ENCODE data around the gene VSNL1. TPM values are rescaled to one million over a fixed set of nuclear protein-coding genes. Genes with fewer than 3 reads are reported as not detected.
A peak's percentile ranks its signal among the peaks of the same experiment; 100 is the strongest.

Gene VSNL1
- polyA plus RNA-seq, 1 of the 3 experiments (the other 2 are of a cell fraction) = 1.3 TPM

GRCh38 chr2:17626986-17627385 lies 86.5 kb downstream of the VSNL1 start:
- H2AFZ ChIP-seq (ENCODE audit: low read depth) = 0 out of 2 replicates have a peak overlapping the region, but pooled peaks have one; percentile 26
- no peak for DNase-seq
- no peaks in the 10 kb centered on the region for H3K36me3 ChIP-seq (replicated peaks in 1 of 2; ENCODE audit: control insufficient read depth in 1 of 2, insufficient read depth in 2 of 2, low read length in 1 of 2)
- H3K4me1 ChIP-seq (ENCODE audit: control insufficient read depth in 1 of 2, insufficient read depth in 2 of 2, low read depth in 1 of 2, low read length in 1 of 2) = peaks cover 3 to 6% of the 10 kb centered on the region in 2 experiments; a peak in 3 of 4 replicates
- no peaks in the 10 kb centered on the region for H4K20me1 ChIP-seq (ENCODE audit: insufficient read depth)
- no peaks in the 10 kb centered on the region for H3K9me3 ChIP-seq
- no peaks in the 10 kb centered on the region for H3F3A ChIP-seq (replicated peaks; ENCODE audit: insufficient read depth)
- H3K27me3 ChIP-seq (ENCODE audit: insufficient read depth) = no peaks in the 10 kb centered on the region
- H3K9ac ChIP-seq = no peak overlapping the region
- no peaks in the 10 kb centered on the region for H3K79me2 ChIP-seq (ENCODE audit: insufficient read depth)
- TF ChIP-seq FOXM1 (IDR thresholded peaks at IDR 0.05; ENCODE audit: low read depth) (no peak), MXI1 (IDR thresholded peaks at IDR 0.05; ENCODE audit: low read depth, low read length) (no peak), CTCF (IDR thresholded peaks at IDR 0.05) (no peak), POLR2AphosphoS5 (IDR thresholded peaks at IDR 0.05; ENCODE audit: low read depth, low read length) (no peak), EZH2phosphoT487 (IDR thresholded peaks at IDR 0.05; ENCODE audit: borderline replicate concordance, low read depth) (no peak), TAF1 (IDR thresholded peaks at IDR 0.05; ENCODE audit: borderline replicate concordance, low read depth, low read length) (no peak), SMC3 (IDR thresholded peaks at IDR 0.05; ENCODE audit: low read depth, low read length) (no peak), MAX (IDR thresholded peaks at IDR 0.05; ENCODE audit: low read depth) (no peak), TEAD4 (IDR thresholded peaks at IDR 0.05; ENCODE audit: borderline replicate concordance, insufficient read depth) (no peak), EP300 (IDR thresholded peaks at IDR 0.05; ENCODE audit: borderline replicate concordance in 1 of 2, low read depth in 1 of 2, low read length in 1 of 2) (no peak), JUND (IDR thresholded peaks at IDR 0.05) (no peak), FOXJ3 (CRISPR knock-in tag; IDR thresholded peaks at IDR 0.05) (no peak), FOSL2 (IDR thresholded peaks at IDR 0.05; ENCODE audit: borderline replicate concordance, low read depth) (no peak)
- no peak overlapping the region for H3K27ac ChIP-seq (ENCODE audit: low read depth in 2 of 2, low read length in 1 of 2)
- H3K4me2 ChIP-seq = no peak overlapping the region
- POLR2A ChIA-PET = no interaction called here
- no peak overlapping the region for H3K4me3 ChIP-seq (ENCODE audit: low read depth in 2 of 2, low read length in 1 of 2)
- H3K9me2 ChIP-seq = no peaks in the 10 kb centered on the region
- CTCF ChIA-PET = interaction anchor here (1.2 to 4.6 kb wide), 5 partner anchors 10 to 54 kb away, joined by 3 to 34 read pairs (median 4); no protein-coding TSS in a partner anchor
- WGBS (ENCODE audit: low lambda C conversion rate) = 62% methylated on average over 3 of the region's 3 CpGs

GRCh38 chr2:17627434-17627833 lies 86.9 kb downstream of the VSNL1 start:
- Histone ChIP-seq H3K27me3 (ENCODE audit: insufficient read depth) (no peaks in the 10 kb centered on the region), H3K4me3 (ENCODE audit: low read depth in 2 of 2, low read length in 1 of 2) (no peak overlapping the region), H3K9me3 (no peaks in the 10 kb centered on the region), H3K36me3 (replicated peaks in 1 of 2; ENCODE audit: control insufficient read depth in 1 of 2, insufficient read depth in 2 of 2, low read length in 1 of 2) (no peaks in the 10 kb centered on the region), H3F3A (replicated peaks; ENCODE audit: insufficient read depth) (no peaks in the 10 kb centered on the region), H4K20me1 (ENCODE audit: insufficient read depth) (no peaks in the 10 kb centered on the region), H2AFZ (ENCODE audit: low read depth) (0 out of 2 replicates have a peak overlapping the region, but pooled peaks have one; percentile 26), H3K9me2 (no peaks in the 10 kb centered on the region), H3K27ac (ENCODE audit: low read depth in 2 of 2, low read length in 1 of 2) (no peak overlapping the region), H3K9ac (no peak overlapping the region), H3K4me2 (no peak overlapping the region), H3K79me2 (ENCODE audit: insufficient read depth) (no peaks in the 10 kb centered on the region), H3K4me1 (ENCODE audit: control insufficient read depth in 1 of 2, insufficient read depth in 2 of 2, low read depth in 1 of 2, low read length in 1 of 2) (peaks cover 3 to 5% of the 10 kb centered on the region in 2 experiments; a peak in 2 of 4 replicates)
- ChIA-PET POLR2A (no interaction called here), CTCF (interaction anchor here (0.7 to 4.6 kb wide), 3 partner anchors 11 to 911 kb away, joined by 3 to 34 read pairs (median 4); no protein-coding TSS in a partner anchor)
- TF ChIP-seq ZBTB33 (IDR thresholded peaks at IDR 0.05; ENCODE audit: borderline replicate concordance, low read depth) = no peak
- no peak for TF ChIP-seq RCOR1 (IDR thresholded peaks at IDR 0.05; ENCODE audit: low read length)
- DNase-seq = no peak
- 49% methylated on average over 2 of the region's 2 CpGs for WGBS (ENCODE audit: low lambda C conversion rate)

Data from SK-N-SH (cell line).